Activated T-helper 2 cell treated with anti-CD3 and anti-CD28 coated beads, Interferon-gamma antibody, Interleukin-2, Interleukin-4, amounts not matched to agents 10 μg/mL and 5 μg/mL and 100 μg/mL, durations not matched to agents 14 hours and 24 hours and 36 hours (primary cell): ENCODE data around the gene BPIFB2. TPM values are rescaled to one million over a fixed set of nuclear protein-coding genes. Genes with fewer than 3 reads are reported as not detected.

ENCODE experiments used
- DNase-seq: peaks from one replicate; pipeline ENCODE4 v3.0.0; 2021; ENCODE audit warnings: low spot score
- H3K27ac Mint-ChIP-seq: one replicate; pipeline ENCODE4 v1.8.0; 2021; ENCODE audit warnings: mixed read lengths
- H3K27me3 Mint-ChIP-seq: one replicate; pipeline ENCODE4 v1.8.0; 2021; ENCODE audit warnings: low read depth, mixed read lengths
- H3K36me3 Mint-ChIP-seq: one replicate; pipeline ENCODE4 v1.8.0; 2021; ENCODE audit warnings: low read depth, mixed read lengths
- H3K4me1 Mint-ChIP-seq: one replicate; pipeline ENCODE4 v1.8.0; 2021; ENCODE audit warnings: low read depth, mixed read lengths
- H3K4me3 Mint-ChIP-seq: one replicate; pipeline ENCODE4 v1.8.0; 2021; ENCODE audit warnings: low read depth, mild to moderate bottlenecking, moderate library complexity, mixed read lengths
- H3K9me3 Mint-ChIP-seq: one replicate; pipeline ENCODE4 v1.8.0; 2021; ENCODE audit warnings: mixed read lengths
- intact Hi-C: fragments of 100-400 bp; cut with micrococcal nuclease; formaldehyde crosslinking; loops from one replicate; pipeline ENCODE4 v1.15.1; 2023
- total RNA-seq: library from RNA; stranded (reverse); gene quantifications from 2 replicates; pipeline ENCODE4 v1.2.3, GENCODE V29; 2022

Gene BPIFB2
- total RNA-seq, 1 donor from 2014 or later, result not detected

- no peak overlapping the region for H3K27ac Mint-ChIP-seq
- intact Hi-C loops, result no loop called here
- no peak for DNase-seq
- H3K4me1 Mint-ChIP-seq, result no peaks in the 10 kb centered on the region
- H3K4me3 Mint-ChIP-seq, result no peak overlapping the region
- H3K9me3 Mint-ChIP-seq, result no peaks in the 10 kb centered on the region
- H3K27me3 Mint-ChIP-seq, result no peaks in the 10 kb centered on the region
- no peaks in the 10 kb centered on the region for H3K36me3 Mint-ChIP-seq
These were observed 13.0 kb downstream of the BPIFB2 start for GRCh38 chr20:33020278-33021161.

GRCh38 chr20:33021879-33022278 lies 14.4 kb downstream of the BPIFB2 start:
- no peaks in the 10 kb centered on the region for H3K9me3 Mint-ChIP-seq
- intact Hi-C loops, result no loop called here
- no peak overlapping the region for H3K27ac Mint-ChIP-seq
- no peaks in the 10 kb centered on the region for H3K27me3 Mint-ChIP-seq
- H3K4me1 Mint-ChIP-seq, result no peaks in the 10 kb centered on the region
- no peak overlapping the region for H3K4me3 Mint-ChIP-seq
- no peak for DNase-seq
- no peaks in the 10 kb centered on the region for H3K36me3 Mint-ChIP-seq

DNA sequence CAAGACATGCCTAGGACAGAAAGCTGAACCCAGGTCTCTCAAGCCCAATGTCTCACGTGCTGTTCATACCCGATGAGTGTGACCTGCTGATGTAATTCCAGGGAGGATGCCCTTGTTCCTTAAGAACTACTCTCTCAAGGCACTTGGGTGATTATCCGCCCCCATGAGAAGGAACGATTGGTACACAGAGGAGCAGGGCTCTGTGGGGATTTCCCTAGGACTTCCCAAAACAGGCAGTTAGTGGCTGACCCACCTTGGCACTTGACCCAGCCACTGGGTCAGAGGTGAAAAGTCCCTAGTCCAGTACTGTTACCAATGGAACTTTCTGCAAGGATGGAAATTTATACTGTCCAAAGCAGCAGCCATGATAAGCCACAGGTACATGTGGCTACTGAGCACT lies 14.8 kb downstream of the BPIFB2 start:
- intact Hi-C loops, result no loop called here
- Mint-ChIP-seq H3K4me3 (no peak overlapping the region), H3K9me3 (no peaks in the 10 kb centered on the region), H3K36me3 (no peaks in the 10 kb centered on the region), H3K4me1 (no peaks in the 10 kb centered on the region), H3K27me3 (no peaks in the 10 kb centered on the region), H3K27ac (no peak overlapping the region)
- no peak for DNase-seq

DNA sequence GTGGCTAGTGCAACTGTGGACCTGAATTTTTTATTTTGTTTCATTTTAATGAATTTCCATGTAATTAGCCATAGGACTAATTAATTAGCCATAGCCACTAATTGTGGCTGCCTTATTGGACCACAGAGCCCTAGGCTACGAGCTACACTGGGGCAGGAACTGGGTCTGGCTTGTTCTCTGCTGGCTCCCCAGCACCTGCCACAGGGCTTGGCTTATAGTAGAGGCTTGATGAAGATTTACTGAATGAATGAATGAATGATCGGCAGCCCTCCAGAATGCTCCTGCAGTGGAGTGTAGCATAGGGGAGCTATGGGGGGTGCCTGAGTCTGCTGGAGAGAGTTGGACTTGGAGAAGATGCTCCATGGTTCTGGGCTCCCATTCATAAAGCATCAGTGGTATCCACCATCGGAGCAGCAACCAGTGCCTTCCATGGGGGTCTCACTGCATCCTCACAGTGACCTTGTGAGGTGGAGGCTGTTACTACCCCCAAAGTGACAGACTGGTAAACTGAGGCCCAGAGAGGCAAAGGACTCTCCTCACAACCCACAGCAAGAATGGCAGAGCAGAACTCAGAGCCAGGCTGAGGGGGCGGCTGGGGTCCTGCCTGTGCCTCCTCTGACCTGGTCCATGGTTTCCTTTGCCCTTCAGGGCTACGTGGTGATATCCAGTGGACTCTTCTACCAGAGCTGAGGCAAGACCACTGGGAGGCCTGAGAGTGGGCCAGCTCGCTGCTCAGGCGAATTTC lies 15.4 kb downstream of the BPIFB2 start:
- intact Hi-C loops, result no loop called here
- H3K36me3 Mint-ChIP-seq, result no peaks in the 10 kb centered on the region
- no peak overlapping the region for H3K4me3 Mint-ChIP-seq
- H3K9me3 Mint-ChIP-seq, result no peaks in the 10 kb centered on the region
- DNase-seq, result no peak
- H3K27ac Mint-ChIP-seq, result no peak overlapping the region
- no peaks in the 10 kb centered on the region for H3K27me3 Mint-ChIP-seq
- H3K4me1 Mint-ChIP-seq, result no peaks in the 10 kb centered on the region

- H3K27me3 Mint-ChIP-seq, result no peaks in the 10 kb centered on the region
- H3K36me3 Mint-ChIP-seq, result no peaks in the 10 kb centered on the region
- intact Hi-C loops, result no loop called here
- DNase-seq, result no peak
- H3K9me3 Mint-ChIP-seq, result no peaks in the 10 kb centered on the region
- H3K27ac Mint-ChIP-seq, result no peak overlapping the region
- no peak overlapping the region for H3K4me3 Mint-ChIP-seq
- H3K4me1 Mint-ChIP-seq, result no peaks in the 10 kb centered on the region
These were observed 16.1 kb downstream of the BPIFB2 start for GRCh38 chr20:33023439-33024242.

DNA sequence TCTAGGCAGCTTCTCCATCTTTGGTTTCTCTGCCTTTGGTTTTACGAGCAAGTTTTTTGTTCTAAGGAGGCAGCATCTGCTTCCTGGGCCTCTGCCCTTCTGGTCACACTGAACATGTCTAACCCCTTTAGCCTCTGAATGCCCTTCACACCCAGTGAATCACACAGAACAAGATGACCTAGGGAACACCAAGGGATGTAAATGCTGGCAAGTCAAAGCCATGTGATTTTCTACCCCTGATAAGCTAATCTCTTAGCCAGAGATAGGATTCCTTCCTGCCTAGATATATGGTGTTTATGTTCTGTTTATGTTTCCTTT lies 16.7 kb downstream of the BPIFB2 start:
- no peak overlapping the region for H3K27ac Mint-ChIP-seq
- H3K4me1 Mint-ChIP-seq, result no peaks in the 10 kb centered on the region
- intact Hi-C loops, result no loop called here
- H3K9me3 Mint-ChIP-seq, result no peaks in the 10 kb centered on the region
- H3K27me3 Mint-ChIP-seq, result no peaks in the 10 kb centered on the region
- no peak for DNase-seq
- no peak overlapping the region for H3K4me3 Mint-ChIP-seq
- H3K36me3 Mint-ChIP-seq, result no peaks in the 10 kb centered on the region

GRCh38 chr20:33024609-33025317 lies 17.3 kb downstream of the BPIFB2 start:
- Mint-ChIP-seq H3K27me3 (no peaks in the 10 kb centered on the region), H3K27ac (no peak overlapping the region), H3K4me1 (no peaks in the 10 kb centered on the region), H3K36me3 (no peaks in the 10 kb centered on the region), H3K9me3 (no peaks in the 10 kb centered on the region), H3K4me3 (no peak overlapping the region)
- intact Hi-C loops, result no loop called here
- no peak for DNase-seq

DNA sequence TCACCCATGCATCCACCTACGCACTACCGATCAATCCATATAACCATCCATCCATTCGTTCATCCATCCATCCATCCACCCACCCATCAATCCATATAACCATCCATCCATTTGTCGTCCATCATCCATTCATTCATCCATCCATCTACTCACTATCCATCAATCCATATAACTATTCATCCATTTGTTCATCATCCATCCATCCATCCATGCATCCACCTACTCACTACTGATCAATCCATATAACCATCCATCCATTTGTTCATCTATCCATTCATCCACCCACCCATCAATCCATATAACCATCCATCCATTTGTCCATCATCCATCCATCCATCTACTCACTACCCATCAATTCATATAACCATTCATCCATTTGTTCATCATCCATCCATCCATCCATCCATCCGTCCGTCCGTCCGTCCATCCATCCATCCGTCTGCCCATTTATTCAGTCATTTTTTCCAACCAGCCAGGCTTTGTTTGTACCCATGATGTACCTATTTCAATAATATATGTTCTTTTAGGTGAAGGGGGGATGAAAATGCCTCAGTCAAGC lies 17.9 kb downstream of the BPIFB2 start:
- Mint-ChIP-seq H3K9me3 (no peaks in the 10 kb centered on the region), H3K27ac (no peak overlapping the region), H3K4me3 (no peak overlapping the region), H3K36me3 (no peaks in the 10 kb centered on the region), H3K4me1 (no peaks in the 10 kb centered on the region), H3K27me3 (no peaks in the 10 kb centered on the region)
- intact Hi-C loops, result no loop called here
- no peak for DNase-seq

DNA sequence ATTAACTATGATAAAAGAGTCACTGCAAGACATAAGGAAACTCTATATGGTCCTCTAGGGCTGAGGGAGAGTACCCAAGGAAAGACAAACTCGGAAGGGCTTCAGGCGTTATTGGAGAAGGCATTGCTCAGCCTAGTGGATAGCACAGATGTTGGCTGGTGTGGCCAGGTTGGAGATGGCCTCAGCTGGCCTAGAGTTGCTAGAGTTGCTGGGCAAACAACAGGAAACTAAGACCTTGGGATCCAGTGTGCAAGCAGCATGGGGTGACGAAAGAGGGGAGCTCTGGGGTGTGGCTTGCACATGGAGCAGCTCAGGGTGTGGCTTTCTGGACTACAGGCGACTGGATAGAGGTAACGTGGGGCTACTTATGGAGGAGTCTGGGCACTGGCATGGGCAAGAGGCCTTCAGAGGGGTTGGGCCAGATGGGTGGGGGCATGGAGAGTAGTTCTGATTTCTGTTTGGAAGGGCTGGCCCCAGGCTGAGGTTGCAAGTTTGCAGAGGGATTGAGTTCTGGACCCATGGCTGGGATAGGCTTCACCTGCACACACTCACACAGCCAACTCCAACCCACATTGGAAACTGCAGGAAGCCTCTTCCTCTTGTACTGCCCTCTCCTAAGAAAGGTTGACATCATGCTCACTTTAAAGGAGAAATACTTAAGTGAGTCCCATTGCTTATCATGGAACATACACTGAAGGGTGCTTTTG lies 18.7 kb downstream of the BPIFB2 start:
- Mint-ChIP-seq H3K4me1 (no peaks in the 10 kb centered on the region), H3K4me3 (no peak overlapping the region), H3K27me3 (no peaks in the 10 kb centered on the region), H3K9me3 (no peaks in the 10 kb centered on the region), H3K27ac (no peak overlapping the region), H3K36me3 (no peaks in the 10 kb centered on the region)
- DNase-seq, result no peak
- intact Hi-C loops, result no loop called here

DNA sequence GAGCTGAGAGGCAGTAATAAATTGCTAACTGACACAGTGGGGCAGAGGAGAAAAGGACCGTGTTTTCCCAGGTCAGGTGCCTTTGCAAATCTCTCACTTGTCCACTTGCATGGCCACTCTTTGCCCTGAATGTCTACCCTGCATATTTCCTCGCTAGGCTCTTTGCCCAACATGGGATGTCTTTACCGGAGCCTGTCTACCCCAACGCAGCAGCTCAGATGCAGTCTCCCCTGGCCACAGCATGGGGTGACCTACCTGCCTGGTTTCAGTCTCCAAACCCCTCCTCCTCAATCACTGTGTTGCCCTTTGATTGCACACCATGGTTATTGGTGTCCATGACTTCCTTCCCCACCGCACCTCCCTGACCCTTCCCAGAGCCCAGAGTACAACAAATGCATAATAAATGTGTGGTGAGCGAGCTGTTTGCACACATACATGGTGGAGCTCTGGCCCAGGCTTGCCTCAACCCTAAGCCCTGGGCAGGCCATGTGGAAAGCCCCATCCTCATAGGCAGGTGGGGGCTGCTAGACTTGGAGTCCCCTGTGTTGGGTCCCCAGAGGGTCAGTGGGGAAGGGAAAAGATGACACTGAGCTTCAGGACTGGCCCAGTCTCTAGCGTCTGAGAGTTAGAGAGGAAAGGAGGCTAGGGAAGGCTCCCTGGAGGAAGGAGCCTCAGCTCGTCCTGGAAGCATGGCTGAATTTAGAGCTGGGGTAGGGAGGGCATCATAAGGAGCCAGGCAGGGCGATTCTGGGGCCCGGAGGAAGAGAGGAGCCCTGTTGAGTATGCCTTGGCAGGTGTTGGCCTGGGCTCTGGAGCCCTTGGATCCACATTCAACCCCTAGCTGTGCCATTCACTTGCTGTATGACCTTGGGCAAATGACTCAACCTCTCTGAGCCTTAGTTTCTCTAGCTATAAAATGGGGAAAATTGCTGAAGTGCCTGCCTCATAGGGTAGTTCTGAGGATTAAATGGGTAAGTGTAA lies 19.6 kb downstream of the BPIFB2 start:
- no peak overlapping the region for H3K27ac Mint-ChIP-seq
- no peaks in the 10 kb centered on the region for H3K9me3 Mint-ChIP-seq
- H3K36me3 Mint-ChIP-seq, result no peaks in the 10 kb centered on the region
- no peak for DNase-seq
- no peaks in the 10 kb centered on the region for H3K27me3 Mint-ChIP-seq
- no peaks in the 10 kb centered on the region for H3K4me1 Mint-ChIP-seq
- no peak overlapping the region for H3K4me3 Mint-ChIP-seq
- intact Hi-C loops, result no loop called here
